ENCODE measurements around the gene ROCK2.
A peak's percentile ranks its signal among the peaks of the same experiment; 100 is the strongest.
"Not testable (repeated sequence)": the region's sequence is repeated elsewhere in the genome, so short reads cannot be mapped to it uniquely, and the experiment has no call there.

ROCK2 gene

GRCh38 chr2:11168488-11168887 is 175.9 kb downstream of the ROCK2 start:
- DNase-seq = no peak

GRCh38 chr2:11166476-11166875 is 178.0 kb downstream of the ROCK2 start:
- no peak for DNase-seq

GRCh38 chr2:11165046-11165445 is 179.4 kb downstream of the ROCK2 start:
- DNase-seq = not testable (repeated sequence)

- DNase-seq = no peak
Measured at GRCh38 chr2:11163439-11164317, 180.8 kb downstream of the ROCK2 start.

GRCh38 chr2:11161747-11162146 is 182.7 kb downstream of the ROCK2 start:
- no peak for DNase-seq

- DNase-seq = no peak
Measured at GRCh38 chr2:11160731-11161455, 183.5 kb downstream of the ROCK2 start.

- no peak for DNase-seq
Measured at GRCh38 chr2:11160256-11160655, 184.2 kb downstream of the ROCK2 start.

- DNase-seq = no peak
Measured at GRCh38 chr2:11159574-11160170, 184.8 kb downstream of the ROCK2 start.

- no peak for DNase-seq
Measured at GRCh38 chr2:11158916-11159573, 185.4 kb downstream of the ROCK2 start.

GRCh38 chr2:11157731-11158130 is 186.7 kb downstream of the ROCK2 start:
- no peak for DNase-seq

- DNase-seq = no peak
Measured at GRCh38 chr2:11157296-11157695, 187.1 kb downstream of the ROCK2 start.

- DNase-seq = no peak
Measured at GRCh38 chr2:11156396-11157075, 187.9 kb downstream of the ROCK2 start.

GRCh38 chr2:11155381-11156035 is 188.9 kb downstream of the ROCK2 start, which contains the start of gene SLC66A3:
SLC66A3 (plus strand) TSS chr2:11155467; CDS start chr2:11155547, 80 bp downstream.
- no peak for DNase-seq

- DNase-seq = peak; percentile 96
Measured at GRCh38 chr2:11154923-11155380, 189.5 kb downstream of the ROCK2 start.

- DNase-seq = peak; percentile 20
Measured at GRCh38 chr2:11154016-11154922, 190.2 kb downstream of the ROCK2 start.

- no peak for DNase-seq
Measured at GRCh38 chr2:11152591-11152990, 191.8 kb downstream of the ROCK2 start.

GRCh38 chr2:11147263-11147662 is 197.2 kb downstream of the ROCK2 start:
- no peak for DNase-seq

- no peak for DNase-seq
Measured at GRCh38 chr2:11146076-11146475, 198.4 kb downstream of the ROCK2 start.

GRCh38 chr2:11145350-11145749 is 199.1 kb downstream of the ROCK2 start:
- no peak for DNase-seq

- no peak for DNase-seq
Measured at GRCh38 chr2:11144738-11145079, 199.7 kb downstream of the ROCK2 start.

Measured in fibroblast of skin of right biceps (primary cell).